ENCODE measurements around the gene OBSCN. TPM values are rescaled to one million over a fixed set of nuclear protein-coding genes. Genes with fewer than 3 reads are reported as not detected.

The OBSCN gene
- total and polyA plus RNA-seq, 2 of the 13 experiments (the other 11 are each of a cell fraction or from before 2014, with no cell fraction given): 0.20 TPM

GRCh38 chr1:228320394-228320793 lies 112.5 kb downstream of the OBSCN start:
- Histone ChIP-seq H3K27me3 (ENCODE audit: control insufficient read depth in 1 of 2, insufficient read depth in 2 of 2, low read length in 2 of 2) (no peaks in the 10 kb centered on the region; a peak in 1 of 5 replicates), H3K9ac (ENCODE audit: insufficient read depth, low read depth, low read length) (no peak overlapping the region), H2AFZ (ENCODE audit: low read length) (no peak overlapping the region), H3K4me3 (replicated peaks in 1 of 3; ENCODE audit: insufficient read depth in 1 of 3, low read depth in 2 of 3, low read length in 3 of 3) (no peak overlapping the region), H3K4me2 (ENCODE audit: low read depth, low read length) (no peak overlapping the region), H3K36me3 (replicated peaks in 1 of 2; ENCODE audit: control insufficient read depth in 1 of 2, insufficient read depth in 2 of 2, low read length in 2 of 2) (no peaks in the 10 kb centered on the region), H4K20me1 (ENCODE audit: insufficient read depth, low read length) (no peaks in the 10 kb centered on the region), H3K79me2 (ENCODE audit: insufficient read depth, low read length) (no peaks in the 10 kb centered on the region), H3K27ac (ENCODE audit: extremely low read length, insufficient read depth, low read length) (no peak overlapping the region), H3K9me3 (ENCODE audit: low read length) (no peaks in the 10 kb centered on the region), H3K4me1 (ENCODE audit: insufficient read depth, low read length) (no peaks in the 10 kb centered on the region)
- in situ Hi-C loops (cut with HindIII; ENCODE audit: extremely low pct_ligation_motif_present, low pct_unique_long_range_greater_than_20kb): no loop called here
- BruUV-seq (replicated peaks): no TSS peak
- 21% methylated on average over 3 of the region's 3 CpGs for WGBS (ENCODE audit: low lambda C conversion rate)
- CTCF ChIA-PET (ENCODE audit: low intra/inter-chr PET ratio, low total read pairs): no interaction called here
- FAIRE-seq (no peak), ATAC-seq (no peak), DNase-seq (ENCODE audit: low spot score) (no peak)
- no peak for TF ChIP-seq TCF7L2 (IDR thresholded peaks at IDR 0.05; ENCODE audit: low read depth, low read length)
- no peak for TF ChIP-seq ZNF205 (CRISPR knock-in tag; IDR thresholded peaks at IDR 0.05)
- TF ChIP-seq SMC3 (IDR thresholded peaks at IDR 0.05; ENCODE audit: low read length): no peak
- no peak for TF ChIP-seq MAF1 (CRISPR knock-in tag; IDR thresholded peaks at IDR 0.05; ENCODE audit: borderline replicate concordance)
- TF ChIP-seq SP1 (IDR thresholded peaks at IDR 0.05): no peak
- TF ChIP-seq SP1 (CRISPR knock-in tag; IDR thresholded peaks at IDR 0.05): no peak
- TF ChIP-seq GATAD1 (CRISPR knock-in tag; IDR thresholded peaks at IDR 0.05): no peak
- TF ChIP-seq ZNF703 (CRISPR knock-in tag; IDR thresholded peaks at IDR 0.05; ENCODE audit: borderline replicate concordance): no peak
- TF ChIP-seq TARDBP (CRISPR knock-in tag; IDR thresholded peaks at IDR 0.05): no peak
- TF ChIP-seq ZFP36 (IDR thresholded peaks at IDR 0.05; ENCODE audit: borderline replicate concordance, low read depth, low read length, partially characterized antibody): no peak
- TF ChIP-seq RAD21 (CRISPR knock-in tag; IDR thresholded peaks at IDR 0.05): no peak
- no peak for TF ChIP-seq PCBP1 (IDR thresholded peaks at IDR 0.05; ENCODE audit: borderline replicate concordance, low read depth, low read length)
- no peak for TF ChIP-seq CBX2 (IDR thresholded peaks at IDR 0.05; ENCODE audit: low read depth, low read length)
- no peak for TF ChIP-seq CBX2 (CRISPR knock-in tag; IDR thresholded peaks at IDR 0.05; ENCODE audit: low read depth)
- no peak for TF ChIP-seq ZNF879 (CRISPR knock-in tag; IDR thresholded peaks at IDR 0.05)
- no peak for TF ChIP-seq NFAT5 (CRISPR knock-in tag; IDR thresholded peaks at IDR 0.05)
- no peak for TF ChIP-seq MBD4 (IDR thresholded peaks at IDR 0.05; ENCODE audit: borderline replicate concordance, low read length)
- no peak for TF ChIP-seq ZBTB20 (CRISPR knock-in tag; IDR thresholded peaks at IDR 0.05; ENCODE audit: borderline replicate concordance, low read depth)
- no peak for TF ChIP-seq ESRRA (CRISPR knock-in tag; IDR thresholded peaks at IDR 0.05; ENCODE audit: low read depth)
- no peak for TF ChIP-seq ZBTB25 (CRISPR knock-in tag; IDR thresholded peaks at IDR 0.05)
- TF ChIP-seq ZNF724P (CRISPR knock-in tag; IDR thresholded peaks at IDR 0.05; ENCODE audit: borderline replicate concordance): no peak
- TF ChIP-seq ZNF720 (CRISPR knock-in tag; IDR thresholded peaks at IDR 0.05): no peak
- intact Hi-C loops (cut with micrococcal nuclease; ENCODE audit: unreplicated experiment): no loop called here
- POLR2A ChIA-PET: no interaction called here
